HG03354 (cell line): Measurements from ENCODE around the gene PSMB8.
"Not testable (repeated sequence)": the region's sequence is repeated elsewhere in the genome, so short reads cannot be mapped to it uniquely, and the experiment has no call there.

Experiments
- ATAC-seq: cut with Tn5 transposase; IDR thresholded peaks from one replicate; pipeline ENCODE4 v1.9.1; 2021; ENCODE audit warnings: mild to moderate bottlenecking; ENCODE audit not compliant: unreplicated experiment, poor library complexity, severe bottlenecking

Gene PSMB8

DNA sequence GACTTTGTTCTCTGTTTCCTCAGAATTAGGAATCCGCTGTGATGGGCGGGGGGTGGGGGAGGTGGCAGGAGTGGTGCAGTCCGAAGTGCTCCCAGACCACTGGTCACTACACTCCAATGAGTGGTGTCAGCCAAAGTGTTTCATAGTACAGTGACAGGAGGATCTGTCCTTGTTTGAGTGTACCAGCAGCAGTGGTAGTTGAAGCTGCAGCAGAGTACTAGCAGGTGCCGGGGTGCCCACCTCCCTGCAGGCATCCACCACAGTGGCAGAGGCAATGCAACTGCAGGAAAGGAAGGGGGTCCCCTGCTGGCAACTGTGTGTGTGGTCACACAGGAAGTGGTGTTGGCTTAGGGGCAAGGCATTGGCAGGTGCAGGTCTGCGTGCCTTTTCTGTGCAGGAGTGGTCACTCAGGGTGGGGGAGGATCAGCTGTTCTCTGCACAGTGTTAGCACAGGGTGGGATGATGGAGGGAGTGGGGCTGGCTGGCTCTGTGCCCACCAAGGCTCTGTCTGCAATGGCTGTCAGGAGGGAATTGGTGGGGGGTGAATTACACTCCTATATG lies 36.7 kb downstream of the PSMB8 start:
- no peak for ATAC-seq

DNA sequence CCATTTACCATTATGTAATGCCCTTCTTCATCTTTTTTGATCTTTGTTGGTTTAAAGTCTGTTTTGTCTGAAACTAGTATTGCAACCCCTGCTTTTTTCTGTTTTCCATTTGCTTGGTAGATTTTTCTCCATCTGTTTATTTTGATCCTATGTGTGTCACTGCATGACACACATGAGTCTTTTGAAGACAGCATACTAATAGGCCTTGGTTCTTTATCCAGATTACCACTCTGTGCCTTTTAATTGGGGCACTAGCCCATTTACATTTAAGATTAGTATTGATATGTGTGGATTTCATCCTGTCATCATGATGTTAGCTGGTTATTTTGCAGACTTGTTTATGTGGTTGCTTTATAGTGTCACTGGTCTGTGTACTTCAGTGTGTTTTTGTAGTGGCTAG lies 38.4 kb downstream of the PSMB8 start:
- ATAC-seq = not testable (repeated sequence)

DNA sequence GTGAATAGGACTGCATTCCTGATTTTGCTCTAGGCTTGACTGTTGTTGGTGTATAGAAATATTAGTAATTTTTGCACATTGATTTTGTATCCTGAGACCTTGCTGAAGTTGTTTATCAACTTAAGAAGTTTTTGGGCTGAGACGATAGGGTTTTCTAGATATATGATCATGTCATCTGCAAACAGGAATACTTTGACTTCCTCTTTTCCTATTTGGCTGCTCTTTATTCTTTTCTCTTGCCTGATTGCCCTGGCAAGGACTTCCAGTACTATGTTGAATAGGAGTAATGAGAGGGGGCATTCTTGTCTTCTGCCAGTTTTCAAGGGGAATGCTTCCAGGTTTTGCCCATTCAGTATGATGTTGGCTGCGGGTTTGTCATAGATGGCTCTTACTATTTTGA lies 40.4 kb downstream of the PSMB8 start:
- no peak for ATAC-seq

DNA sequence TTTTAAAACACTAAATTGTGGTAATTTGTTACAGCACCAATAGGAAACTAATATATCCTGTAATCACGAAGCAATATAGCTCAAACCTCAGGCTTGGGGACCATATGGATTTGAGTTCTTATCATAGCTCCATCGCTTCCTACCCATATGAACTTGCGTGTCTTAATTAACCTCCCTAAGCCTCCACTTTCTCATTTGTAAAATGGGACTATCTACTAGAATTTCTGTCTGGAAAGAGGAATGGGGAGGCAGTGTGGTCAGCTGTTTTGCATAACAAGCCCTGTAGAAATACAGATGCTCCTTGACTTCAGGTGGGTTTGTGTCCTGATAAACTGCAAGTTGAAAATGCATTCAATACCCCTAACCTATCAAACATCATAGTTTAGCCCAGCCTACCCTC lies 44.1 kb downstream of the PSMB8 start:
- no peak for ATAC-seq

DNA sequence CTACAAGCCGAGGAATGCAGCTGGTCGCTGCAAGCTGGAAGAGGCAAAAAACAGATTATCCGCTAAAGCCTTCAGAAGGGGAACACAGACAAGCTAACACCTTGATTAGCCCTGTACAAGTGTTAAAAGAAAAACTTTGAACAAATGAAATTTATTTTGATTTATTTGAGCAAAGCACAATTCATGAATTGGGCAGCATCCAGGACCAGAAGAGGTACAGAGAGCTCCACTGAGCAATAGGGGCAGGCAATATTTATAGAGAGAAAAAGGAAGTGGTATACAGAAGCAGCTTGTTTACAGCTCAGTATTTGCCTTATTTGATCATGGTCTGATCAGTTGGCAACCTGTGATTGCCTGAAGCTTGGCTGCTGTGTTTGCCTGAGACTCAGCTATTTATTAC lies 44.7 kb downstream of the PSMB8 start:
- ATAC-seq = no peak

- ATAC-seq = no peak
Measured at GRCh38 chr6:32796848-32797776, 46.7 kb downstream of the PSMB8 start.

GRCh38 chr6:32794510-32794909 lies 49.3 kb downstream of the PSMB8 start:
- no peak for ATAC-seq

GRCh38 chr6:32792901-32793435 lies 50.9 kb downstream of the PSMB8 start:
- no peak for ATAC-seq
